Measurements from ENCODE around the gene HLX.

- no peak for TF ChIP-seq CTCF (conservative IDR thresholded peaks at IDR 0.05; ENCODE audit: low read depth, low read length)
- no peak for TF ChIP-seq EZH2 (IDR thresholded peaks at IDR 0.05; ENCODE audit: low read length, unreplicated experiment)
Observed at GRCh38 chr1:220922951-220923350, 43.7 kb downstream of the HLX start.

Measured in PC-3 (cell line).